Measurements from ENCODE around the gene INTS14.
"Not testable (repeated sequence)": the region's sequence is repeated elsewhere in the genome, so short reads cannot be mapped to it uniquely, and the experiment has no call there.

The INTS14 gene

DNA sequence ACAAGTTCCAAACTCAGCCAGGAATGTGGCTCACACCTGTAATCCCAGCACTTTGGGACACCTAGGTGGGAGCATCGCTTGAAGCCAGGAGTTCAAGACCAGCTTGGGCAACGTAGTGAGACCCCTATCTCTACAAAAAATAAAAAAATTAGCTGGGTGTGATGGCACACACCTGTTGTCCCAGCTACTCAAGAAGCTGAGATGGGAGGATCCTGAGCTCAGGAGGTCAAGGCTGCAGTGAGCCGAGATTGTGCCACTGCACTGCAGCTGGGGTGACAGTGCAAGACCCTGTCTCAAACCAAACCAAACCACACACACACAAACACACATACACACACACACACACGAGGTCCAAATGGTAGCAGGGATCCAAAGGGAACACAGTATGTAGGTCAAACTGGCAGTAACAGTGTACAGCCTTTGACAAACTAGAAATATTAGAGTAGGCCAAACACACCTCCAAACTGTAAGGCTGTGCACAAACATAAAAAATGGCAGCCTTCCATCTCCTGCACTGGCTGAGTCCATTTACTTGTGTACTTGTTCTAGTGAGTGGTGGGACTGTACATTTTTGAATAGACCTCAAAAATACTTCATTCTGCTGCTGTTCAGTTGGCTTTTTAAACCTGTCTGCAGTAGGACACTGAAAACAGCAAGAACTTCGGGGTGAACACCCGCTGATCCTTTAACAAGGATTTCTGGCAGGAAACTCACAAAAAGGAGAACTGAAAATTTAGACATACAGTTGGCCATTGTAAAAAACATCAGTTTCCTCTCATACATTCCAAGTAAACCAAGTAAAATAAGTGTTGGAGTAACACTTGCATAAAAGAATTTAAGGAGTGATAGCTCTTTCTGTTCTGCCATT is 33.6 kb downstream of the INTS14 start:
- no peak for DNase-seq

DNA sequence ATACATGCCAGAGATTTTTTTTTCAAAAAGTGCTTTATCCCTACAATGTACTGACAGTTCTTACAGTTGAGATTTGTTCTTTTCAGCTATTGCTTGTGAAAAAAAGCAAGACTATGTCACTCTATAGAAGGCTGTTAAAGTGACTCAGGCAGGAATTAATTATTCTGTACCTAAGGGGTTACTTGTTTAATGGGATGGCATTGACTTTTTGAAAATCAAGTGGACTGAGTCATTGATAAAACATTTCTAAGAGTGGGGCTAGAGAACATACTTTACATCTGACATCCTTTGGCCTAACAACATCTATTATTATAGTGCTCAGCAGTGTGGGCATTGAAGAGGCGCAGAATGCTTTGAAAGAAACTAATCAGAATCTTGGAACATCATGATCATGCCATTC is 34.3 kb downstream of the INTS14 start:
- no peak for DNase-seq

DNA sequence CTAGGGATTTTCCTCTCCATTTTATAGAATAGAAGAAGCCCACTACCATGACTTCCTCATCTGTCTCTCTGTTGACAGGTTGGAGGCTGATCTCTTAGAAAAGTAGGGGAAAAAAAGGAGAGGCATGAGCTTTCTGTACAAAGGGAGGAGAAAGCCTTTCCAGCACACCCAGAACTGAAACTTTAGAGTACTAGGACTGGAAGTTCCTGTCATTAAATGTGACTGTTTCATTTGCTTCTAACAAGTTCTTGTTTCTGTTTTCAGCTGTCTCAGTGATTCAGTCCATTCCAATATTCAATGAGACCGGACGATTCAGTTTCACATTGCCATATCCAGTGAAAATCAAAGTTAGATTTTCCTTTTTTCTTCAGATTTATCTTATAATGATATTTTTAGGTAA is 39.0 kb downstream of the INTS14 start:
- DNase-seq = no peak

DNA sequence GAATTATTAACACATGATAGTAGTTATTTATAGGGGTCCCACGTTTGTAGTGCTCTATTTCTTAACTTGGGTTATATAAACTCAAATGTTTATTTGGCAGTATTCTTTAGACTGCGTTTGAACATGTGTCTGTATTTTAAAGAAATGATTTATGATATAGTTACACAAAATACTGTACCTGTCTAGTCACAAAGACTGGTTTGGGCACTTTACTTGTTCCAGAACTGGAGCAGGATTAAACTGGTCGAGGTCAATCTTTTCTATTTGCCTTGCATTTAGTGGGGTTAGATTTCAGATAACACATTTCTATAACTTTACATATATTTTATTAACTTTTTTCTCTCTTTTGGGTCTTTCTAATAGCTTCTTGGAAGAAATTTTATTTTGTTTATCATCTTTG is 41.2 kb downstream of the INTS14 start:
- DNase-seq = no peak

DNA sequence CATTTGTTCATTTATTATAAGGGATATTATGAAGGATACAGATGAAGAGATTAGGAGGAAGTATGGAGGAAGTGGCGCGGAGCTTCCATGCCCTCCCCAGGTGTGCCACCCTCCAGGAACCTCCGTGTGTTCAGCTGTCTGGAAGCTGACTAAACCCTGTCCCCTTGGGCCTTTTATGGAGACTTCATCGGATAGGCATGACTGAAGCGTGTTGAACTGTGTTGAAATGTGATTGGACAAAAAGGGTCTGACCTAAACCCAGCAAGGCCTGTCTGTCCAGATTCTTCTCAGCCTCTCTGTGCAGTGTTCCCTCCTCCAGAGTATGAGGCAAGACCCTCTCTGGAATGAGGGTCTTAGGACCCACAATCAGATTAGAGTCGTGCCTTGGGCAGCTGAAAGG is 49.0 kb downstream of the INTS14 start:
- DNase-seq = no peak

DNA sequence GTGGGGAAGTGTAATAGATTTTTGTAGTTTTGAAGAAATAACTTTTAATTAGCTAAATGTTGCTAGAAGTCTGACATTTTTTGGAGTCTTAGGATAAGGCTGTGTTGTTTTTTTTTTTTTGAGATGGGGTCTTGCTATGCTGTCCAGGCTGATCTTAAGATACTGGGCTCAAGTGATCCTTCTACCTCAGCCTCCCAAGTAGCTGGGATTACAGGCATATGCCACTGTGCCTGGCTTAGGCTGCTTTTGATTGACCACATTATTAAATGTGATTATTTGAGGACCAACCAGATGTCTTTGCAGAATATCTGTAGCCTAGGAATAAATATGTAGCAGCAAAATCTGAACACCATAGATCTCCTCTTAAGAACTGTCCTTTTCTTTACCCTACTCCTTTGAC is 51.0 kb downstream of the INTS14 start:
- no peak for DNase-seq

DNA sequence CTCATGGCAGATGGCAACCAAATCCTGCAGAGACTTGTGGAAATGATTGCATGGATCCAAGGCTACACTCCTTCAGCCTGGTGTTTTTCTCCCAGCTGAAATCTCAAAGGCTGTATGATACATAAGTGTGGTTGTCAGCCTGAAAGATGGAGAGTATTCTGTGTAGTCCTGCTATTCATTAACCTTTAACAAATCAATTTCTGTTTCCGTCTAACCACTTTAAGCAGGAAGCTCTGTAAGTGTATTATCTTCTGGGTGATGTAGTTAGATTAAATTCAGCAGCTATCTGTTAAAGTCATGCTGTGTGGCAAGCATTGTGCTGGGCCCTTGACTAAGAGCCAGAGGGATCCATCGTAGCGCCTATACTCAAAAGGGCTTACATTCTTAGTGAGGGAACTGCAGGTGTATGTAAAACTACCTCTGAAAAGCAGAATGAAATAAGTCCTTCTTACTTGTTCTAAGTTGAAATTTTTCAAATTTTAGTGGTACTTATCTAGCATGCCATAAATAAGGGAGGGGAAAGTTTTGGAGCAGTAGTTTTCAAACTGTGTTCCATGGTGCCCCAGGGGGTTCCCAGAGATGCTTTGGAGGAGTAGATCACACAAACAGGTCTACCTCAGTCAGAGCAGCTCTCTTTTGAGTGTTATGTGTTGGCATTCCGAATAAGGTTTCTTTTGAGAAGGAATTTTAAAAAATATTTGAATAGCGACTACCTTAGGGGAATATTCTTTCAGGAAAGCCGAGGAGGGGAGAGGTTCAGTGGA is 51.8 kb downstream of the INTS14 start:
- no peak for DNase-seq

DNA sequence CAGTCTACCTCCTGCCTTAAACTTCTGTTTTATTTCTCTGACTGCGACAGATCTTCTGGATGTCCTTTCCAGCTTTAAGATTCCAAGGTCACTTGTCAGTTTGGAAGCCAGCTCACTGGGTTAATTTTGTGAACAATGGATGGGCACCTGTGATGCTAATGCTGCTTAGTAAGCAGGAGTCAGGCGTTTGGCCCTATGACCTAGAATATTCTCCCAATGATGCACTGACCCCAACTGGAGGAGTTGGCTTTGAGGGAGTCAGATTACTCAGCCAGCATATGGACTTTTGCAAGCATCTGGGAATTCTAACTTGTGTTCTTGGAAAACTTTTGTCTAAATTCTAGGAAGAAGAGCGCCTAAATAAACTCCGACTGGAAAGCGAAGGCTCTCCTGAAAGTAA is 52.6 kb downstream of the INTS14 start:
- DNase-seq = no peak

DNA sequence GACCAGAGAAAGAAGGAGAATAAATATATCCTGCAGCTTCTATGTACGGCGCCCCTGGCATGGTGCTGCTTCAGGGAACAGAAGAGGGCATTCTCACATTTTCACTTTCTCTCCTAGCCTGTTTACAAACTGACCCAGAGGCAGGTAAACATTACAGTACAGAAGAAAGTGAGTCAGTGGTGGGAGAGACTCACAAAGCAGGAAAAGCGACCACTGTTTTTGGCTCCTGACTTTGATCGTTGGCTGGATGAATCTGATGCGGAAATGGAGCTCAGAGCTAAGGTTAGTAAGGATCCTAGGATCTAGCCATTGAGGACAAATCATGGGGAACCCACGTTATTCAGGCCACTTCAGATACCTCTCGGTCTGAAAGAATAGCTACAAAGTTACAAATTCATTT is 54.3 kb downstream of the INTS14 start:
- no peak for DNase-seq

DNA sequence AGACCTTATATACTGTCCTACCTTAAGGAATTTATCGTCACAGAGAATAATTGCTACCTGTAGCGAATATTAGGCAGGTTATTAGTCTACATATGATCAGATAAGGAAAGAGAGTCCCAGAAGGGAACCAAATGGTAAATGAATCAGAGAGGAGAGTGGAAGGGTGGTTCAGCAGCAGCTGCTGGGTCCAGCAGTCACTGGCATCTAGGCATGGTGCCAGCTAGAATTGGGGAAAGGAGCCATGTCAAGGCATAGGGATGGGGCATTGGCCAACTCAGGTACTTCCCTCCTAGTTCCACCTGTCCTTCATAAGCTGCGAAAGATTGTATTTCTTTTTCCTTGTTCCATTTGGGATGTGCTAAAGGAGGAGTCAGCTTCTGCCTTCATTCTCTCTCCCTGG is 57.2 kb downstream of the INTS14 start:
- no peak for DNase-seq

DNA sequence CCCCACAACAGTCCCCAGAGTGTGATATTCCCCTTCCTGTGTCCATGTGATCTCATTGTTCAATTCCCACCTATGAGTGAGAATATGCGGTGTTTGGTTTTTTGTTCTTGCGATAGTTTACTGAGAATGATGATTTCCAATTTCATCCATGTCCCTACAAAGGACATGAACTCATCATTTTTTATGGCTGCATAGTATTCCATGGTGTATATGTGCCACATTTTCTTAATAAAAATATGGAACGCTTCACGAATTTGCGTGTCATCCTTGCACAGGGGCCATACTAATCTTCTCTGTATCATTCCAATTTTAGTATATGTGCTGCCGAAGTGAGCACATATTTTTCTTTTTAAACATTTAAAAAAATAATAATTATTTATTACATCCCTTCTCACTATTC is 58.1 kb downstream of the INTS14 start:
- not testable (repeated sequence) for DNase-seq

DNA sequence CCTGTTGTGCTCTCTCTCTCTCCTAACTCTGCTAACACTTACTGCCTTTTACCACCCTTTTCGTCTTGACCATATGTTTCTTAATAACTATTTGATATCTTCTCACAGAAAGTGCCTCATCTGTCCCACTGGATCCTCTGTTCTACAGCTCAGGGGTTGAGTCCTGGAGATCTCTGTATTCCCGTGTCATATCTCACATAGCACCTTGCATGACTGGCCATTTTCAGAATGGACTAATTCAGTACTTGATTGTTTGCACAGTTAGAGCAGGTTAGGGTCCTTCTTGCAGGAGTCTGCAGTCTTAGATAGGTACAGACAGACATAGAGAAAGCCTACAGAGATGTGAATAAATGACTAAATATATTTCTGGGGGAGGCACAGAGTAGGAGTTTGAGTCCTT is 59.7 kb downstream of the INTS14 start:
- no peak for DNase-seq

DNA sequence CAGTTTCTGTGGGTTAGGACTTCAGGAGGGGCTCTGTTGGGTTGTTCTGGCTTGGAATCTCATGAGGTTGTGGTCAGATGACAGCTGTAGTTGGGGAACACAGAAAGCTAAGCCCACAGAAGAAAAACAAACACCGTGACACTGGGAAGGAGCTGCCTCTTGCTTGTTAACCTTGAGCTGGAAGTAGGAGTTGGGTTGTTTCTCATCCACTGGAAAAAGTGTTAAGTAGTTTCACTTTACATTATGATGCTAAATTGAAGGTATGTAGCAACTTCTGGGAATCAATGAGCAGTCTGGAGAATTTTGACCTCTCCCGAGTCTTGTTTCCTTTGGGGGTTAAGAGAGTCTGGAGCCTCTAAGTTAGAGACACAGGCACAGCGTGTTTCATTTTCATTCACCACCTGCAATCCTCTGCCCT is 60.2 kb downstream of the INTS14 start:
- no peak for DNase-seq

DNA sequence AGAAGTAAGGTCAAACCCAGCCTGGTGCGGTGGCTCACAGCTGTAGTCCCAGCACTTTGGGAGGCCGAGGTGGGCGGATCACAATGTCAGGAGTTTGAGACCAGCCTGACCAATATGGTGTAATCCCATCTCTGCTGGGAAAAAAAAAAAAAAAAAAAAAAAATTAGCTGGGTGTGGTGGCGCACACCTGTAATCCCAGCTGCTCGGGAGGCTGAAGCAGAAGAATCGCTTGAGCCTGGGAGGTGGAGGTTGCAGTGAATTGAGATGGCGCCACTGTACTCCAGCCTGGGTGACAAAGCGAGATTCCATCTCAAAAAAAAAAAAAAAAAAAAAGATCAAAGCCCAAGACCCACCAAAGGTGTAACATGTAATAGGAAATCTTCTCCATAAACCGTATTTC is 61.6 kb downstream of the INTS14 start:
- DNase-seq = not testable (repeated sequence)

DNA sequence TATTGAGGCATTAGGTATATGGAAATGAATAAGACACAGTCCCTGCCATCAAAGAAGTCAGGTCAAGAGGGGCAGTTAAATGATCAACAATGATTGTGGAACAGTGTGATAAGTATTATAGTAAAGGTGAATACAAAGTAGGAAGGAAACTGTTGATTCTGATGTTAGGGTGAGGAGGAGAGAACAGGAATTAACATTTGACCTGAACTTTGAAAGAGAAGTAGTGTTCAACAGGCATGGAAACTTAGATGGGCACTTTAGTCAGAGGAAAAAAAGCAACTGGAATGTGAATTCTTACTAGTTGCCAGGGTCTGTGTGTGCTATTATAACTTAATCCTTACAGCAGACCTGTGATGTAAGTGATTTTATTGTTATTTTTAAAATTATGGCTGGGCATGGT is 63.1 kb downstream of the INTS14 start:
- no peak for DNase-seq

DNA sequence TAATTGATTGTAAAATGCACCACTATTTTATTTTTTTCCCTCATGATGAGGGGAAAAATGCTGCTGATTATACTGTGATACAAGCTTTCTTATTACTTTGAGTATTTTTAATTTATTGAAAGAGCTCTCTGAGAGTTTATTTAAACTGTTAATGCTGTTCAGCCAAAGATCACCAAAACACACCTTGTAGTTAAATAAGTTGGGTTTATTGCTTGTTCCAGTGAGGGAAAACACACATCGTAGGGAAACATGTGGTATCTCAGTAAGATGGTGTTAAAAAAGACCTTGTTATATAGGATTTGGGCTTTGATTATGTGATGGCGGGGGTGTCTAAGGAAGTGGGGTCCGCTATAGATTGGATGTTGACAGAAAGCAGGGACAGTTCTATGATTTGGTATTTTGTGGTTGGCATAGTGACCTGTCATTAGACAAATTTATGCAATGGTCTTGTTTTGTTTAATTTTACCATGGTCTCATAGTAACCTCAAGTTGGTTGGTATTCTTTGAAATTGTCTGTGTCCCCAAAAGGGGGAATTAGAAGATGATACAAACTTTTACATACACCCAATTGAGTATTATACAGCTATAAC is 69.6 kb downstream of the INTS14 start:
- DNase-seq = no peak

DNA sequence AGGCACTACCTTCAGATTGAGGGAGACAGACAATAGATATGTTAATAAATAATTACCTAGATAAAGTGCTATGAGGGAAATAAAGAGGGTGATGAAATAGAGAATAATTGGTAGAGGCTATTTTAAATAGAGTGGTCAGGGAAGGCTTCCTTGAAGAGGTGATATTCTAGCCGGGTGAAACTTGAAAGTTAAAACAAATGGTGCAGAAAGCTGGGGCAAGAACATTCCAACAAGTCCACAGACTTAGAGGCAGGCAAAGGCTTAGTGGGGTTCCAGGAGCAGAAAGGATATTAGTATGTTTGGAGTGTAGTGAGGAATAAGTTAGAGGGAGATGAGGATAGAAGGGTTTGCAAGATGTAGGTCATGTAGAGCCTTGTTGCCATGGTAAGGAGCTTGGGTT is 70.6 kb downstream of the INTS14 start:
- no peak for DNase-seq

DNA sequence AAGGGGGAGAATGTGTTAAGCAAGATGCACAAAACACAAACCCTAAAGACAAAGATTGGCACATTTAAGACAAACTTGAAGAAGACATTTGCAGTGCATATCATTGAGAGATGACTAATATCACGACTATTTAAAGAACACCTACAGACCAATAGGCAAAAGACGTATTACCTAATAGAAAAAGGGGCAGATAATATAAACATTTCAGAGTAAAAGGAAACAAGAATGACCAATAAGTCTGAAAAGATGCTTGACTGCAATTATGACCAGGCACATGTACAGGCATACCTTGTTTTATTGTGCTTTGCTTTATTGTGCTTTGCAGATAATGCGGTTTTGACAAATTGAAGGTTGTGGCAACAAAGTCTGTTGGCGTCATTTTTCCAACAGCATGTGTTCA is 75.7 kb downstream of the INTS14 start:
- DNase-seq = no peak

DNA sequence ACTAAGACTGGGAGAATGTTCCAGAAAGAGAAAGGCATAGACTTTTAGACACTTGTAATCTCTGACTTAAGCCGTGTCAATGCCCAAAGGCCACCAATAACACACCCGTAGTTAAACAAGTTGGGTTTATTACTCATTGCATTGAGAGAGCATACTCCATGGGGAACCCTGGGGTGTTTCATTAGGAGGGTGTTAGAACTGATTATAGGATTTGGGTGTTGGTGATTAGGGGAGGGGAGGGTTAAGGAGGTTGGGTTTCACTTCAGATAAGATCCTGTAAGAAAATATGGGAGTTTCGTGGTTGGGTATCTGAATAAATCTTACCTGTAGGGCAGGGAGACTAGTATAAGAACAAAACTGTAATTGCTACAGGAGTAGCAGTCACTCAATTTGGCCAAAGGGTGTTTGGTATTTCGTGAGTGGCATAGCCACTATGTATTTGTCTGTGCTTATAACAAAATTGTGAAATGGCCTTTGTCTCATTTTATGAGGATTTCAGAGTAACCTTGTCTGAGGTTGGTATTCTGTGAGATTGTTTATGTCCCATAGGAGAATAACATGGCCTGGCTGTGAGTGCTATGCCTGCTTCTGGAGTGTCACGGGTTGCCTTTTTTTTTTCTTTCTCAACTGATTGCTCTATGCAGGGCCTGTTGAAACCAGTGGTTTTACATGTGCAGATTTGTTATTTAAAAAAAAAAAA is 77.7 kb downstream of the INTS14 start:
- no peak for DNase-seq

DNA sequence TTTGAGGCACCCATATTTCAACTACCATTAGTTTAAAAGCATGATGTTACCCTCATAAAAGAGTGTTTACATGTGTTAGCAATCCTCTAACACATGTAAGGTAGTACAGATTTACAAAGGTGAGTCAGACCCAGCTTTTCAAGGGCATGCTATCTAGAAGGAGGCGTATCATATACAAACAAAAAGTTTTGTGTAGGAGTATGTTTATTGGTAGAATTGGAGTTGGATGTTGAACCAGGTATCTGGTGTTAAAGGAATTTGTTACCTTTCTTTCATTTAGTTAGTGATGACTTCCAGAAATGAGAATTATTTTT is 78.2 kb downstream of the INTS14 start:
- no peak for DNase-seq

DNA sequence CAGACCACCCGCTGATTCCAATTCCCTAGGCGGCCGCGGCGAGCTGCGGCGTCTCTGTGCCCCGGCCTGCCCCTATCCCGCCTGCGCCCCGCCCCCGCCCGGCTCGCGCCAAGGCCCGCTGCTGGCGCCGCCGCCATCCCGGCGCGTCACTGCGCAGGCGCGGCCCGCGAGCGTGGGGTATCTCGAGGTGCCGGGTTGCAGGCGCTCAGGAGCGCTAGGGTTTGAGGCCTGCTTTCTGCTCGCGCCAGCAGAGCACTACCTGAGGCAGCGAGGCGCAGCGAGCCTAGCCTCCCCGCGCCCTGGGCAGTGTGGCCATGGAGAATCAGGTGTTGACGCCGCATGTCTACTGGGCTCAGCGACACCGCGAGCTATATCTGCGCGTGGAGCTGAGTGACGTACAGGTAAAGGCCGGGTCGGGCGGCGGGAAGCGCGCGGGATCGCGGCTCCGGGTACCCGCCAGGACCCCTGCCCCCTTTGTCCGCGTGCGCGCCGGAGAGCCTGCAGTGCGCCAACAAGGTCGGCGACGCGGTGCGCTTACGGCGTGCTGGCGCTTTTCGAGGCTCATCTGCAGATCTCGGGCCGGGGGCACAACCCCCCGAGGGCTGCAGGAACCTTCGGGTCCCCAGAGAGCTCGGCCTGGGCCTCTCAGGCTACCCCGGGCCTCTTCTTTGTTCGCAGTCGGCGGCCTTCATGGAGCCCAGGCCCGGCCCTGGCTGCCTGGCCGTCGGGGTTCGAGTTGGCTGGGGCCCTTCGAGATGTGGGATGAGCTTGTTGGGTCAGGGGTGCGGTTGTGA is 80.4 kb downstream of the INTS14 start, which contains the start of gene HACD3:
Gene HACD3, plus strand, starts transcription at position 146 of the 794 bp plus-strand sequence. Its CDS starts 169 bp downstream, at position 315.
- DNase-seq = peak; percentile 50

DNA sequence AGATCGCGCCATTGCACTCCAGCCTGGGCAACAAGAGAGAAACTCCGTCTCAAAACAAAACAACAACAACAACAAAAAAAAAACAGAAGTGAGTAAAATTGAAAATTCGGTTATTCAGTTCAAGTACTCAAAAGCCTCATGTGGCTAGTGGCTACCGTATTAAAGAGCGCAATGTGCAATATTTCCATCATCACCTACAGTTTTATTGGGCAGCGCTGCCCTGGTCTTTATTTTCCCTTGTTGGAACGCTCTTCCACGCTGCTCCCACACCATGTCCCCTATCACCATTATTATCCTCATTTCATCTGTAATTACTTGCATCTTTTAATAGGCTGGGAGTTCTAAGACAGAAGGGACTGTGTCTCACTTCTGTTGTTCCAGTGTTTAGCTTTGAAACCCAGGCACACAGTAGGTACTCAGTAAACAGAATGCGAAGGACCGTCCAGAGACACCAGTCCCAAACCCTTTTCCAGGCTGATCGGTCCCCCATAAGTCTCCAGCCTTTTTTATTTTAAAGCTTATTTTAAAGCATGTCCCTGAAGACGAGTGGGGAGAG is 81.1 kb downstream of the INTS14 start:
- no peak for DNase-seq

Data from GOT3 (cell line).